ENCODE measurements around the gene NCKAP5.

The NCKAP5 gene

DNA sequence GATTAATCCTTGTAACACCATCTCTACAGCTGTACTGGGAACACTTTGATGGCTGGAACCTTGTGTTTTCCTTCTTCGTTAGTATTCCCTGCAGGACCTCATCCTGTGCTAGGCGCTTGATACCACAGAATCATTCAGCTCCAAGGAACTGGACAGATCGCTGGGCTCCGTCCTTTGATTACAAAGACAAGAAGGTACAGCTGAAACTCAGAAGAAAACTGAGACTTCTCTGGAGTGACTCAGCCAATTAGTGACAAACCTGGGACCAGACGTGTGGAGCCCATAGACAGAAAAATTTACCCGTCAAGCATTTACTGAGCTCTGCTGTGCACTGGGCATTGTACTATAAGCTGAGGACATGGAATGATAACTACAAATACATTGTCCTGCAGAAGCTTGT is 67.3 kb downstream of the NCKAP5 start:
- Histone ChIP-seq H3K18ac (ENCODE audit: low read depth in 1 of 2, low read length in 2 of 2) (no peak overlapping the region), H4K91ac (ENCODE audit: low read length) (no peak overlapping the region), H3K4ac (ENCODE audit: low read depth in 1 of 2, low read length in 2 of 2) (no peak overlapping the region), H2BK120ac (ENCODE audit: low read depth, low read length) (no peak overlapping the region), H2AFZ (ENCODE audit: low read depth, low read length) (no peak overlapping the region), H2BK5ac (ENCODE audit: low read depth, low read length, poor library complexity, severe bottlenecking) (no peak overlapping the region), H3K79me1 (replicated peaks; ENCODE audit: low read length, poor library complexity, severe bottlenecking) (no peaks in the 10 kb centered on the region), H3K4me1 (ENCODE audit: control insufficient read depth, insufficient read depth, low read depth, low read length) (peaks cover 9% of the 10 kb centered on the region), H3K9me3 (ENCODE audit: control insufficient read depth, low read length) (no peaks in the 10 kb centered on the region), H3K4me2 (ENCODE audit: low read length, poor library complexity, severe bottlenecking) (no peak overlapping the region), H3K4me3 (ENCODE audit: insufficient read depth in 1 of 2, low read depth in 1 of 2, low read length in 2 of 2) (no peak overlapping the region), H3K27ac (ENCODE audit: low read length, poor library complexity, severe bottlenecking) (no peak overlapping the region), H2BK15ac (ENCODE audit: low read depth, poor library complexity, severe bottlenecking) (no peak overlapping the region), H3K23ac (ENCODE audit: low read length in 2 of 2) (no peak overlapping the region), H3K27me3 (ENCODE audit: control insufficient read depth in 1 of 2, insufficient read depth in 1 of 2, low read length in 2 of 2) (no peaks in the 10 kb centered on the region), H3K14ac (ENCODE audit: low read length in 2 of 2) (no peak overlapping the region), H2AK5ac (ENCODE audit: low read length, severe bottlenecking) (no peak overlapping the region), H4K8ac (ENCODE audit: low read length) (no peak overlapping the region), H3K9ac (ENCODE audit: low read length) (no peak overlapping the region), H3K36me3 (ENCODE audit: control insufficient read depth in 1 of 2, insufficient read depth in 2 of 2, low read depth in 1 of 2, low read length in 2 of 2) (no peaks in the 10 kb centered on the region), H2BK12ac (ENCODE audit: low read length in 2 of 2) (no peak overlapping the region)
- no peak for DNase-seq
- WGBS = 84% methylated on average over 6 of the region's 6 CpGs

GRCh38 chr2:133498662-133499585 is 69.3 kb downstream of the NCKAP5 start:
- Histone ChIP-seq H2BK120ac (ENCODE audit: low read depth, low read length) (no peak overlapping the region), H2AFZ (ENCODE audit: low read depth, low read length) (no peak overlapping the region), H3K27me3 (ENCODE audit: control insufficient read depth in 1 of 2, insufficient read depth in 1 of 2, low read length in 2 of 2) (no peaks in the 10 kb centered on the region), H2BK15ac (ENCODE audit: low read depth, poor library complexity, severe bottlenecking) (no peak overlapping the region), H3K4ac (ENCODE audit: low read depth in 1 of 2, low read length in 2 of 2) (no peak overlapping the region), H3K14ac (ENCODE audit: low read length in 2 of 2) (no peak overlapping the region), H3K9ac (ENCODE audit: low read length) (no peak overlapping the region), H3K18ac (ENCODE audit: low read depth in 1 of 2, low read length in 2 of 2) (no peak overlapping the region), H2BK5ac (ENCODE audit: low read depth, low read length, poor library complexity, severe bottlenecking) (no peak overlapping the region), H4K91ac (ENCODE audit: low read length) (no peak overlapping the region), H3K79me1 (replicated peaks; ENCODE audit: low read length, poor library complexity, severe bottlenecking) (no peaks in the 10 kb centered on the region), H3K4me3 (ENCODE audit: insufficient read depth in 1 of 2, low read depth in 1 of 2, low read length in 2 of 2) (no peak overlapping the region), H3K9me3 (ENCODE audit: control insufficient read depth, low read length) (no peaks in the 10 kb centered on the region), H3K4me2 (ENCODE audit: low read length, poor library complexity, severe bottlenecking) (no peak overlapping the region), H3K27ac (ENCODE audit: low read length, poor library complexity, severe bottlenecking) (no peak overlapping the region), H2BK12ac (ENCODE audit: low read length in 2 of 2) (no peak overlapping the region), H3K4me1 (ENCODE audit: control insufficient read depth, insufficient read depth, low read depth, low read length) (peaks cover 2% of the 10 kb centered on the region), H4K8ac (ENCODE audit: low read length) (no peak overlapping the region), H3K23ac (ENCODE audit: low read length in 2 of 2) (no peak overlapping the region), H2AK5ac (ENCODE audit: low read length, severe bottlenecking) (no peak overlapping the region), H3K36me3 (ENCODE audit: control insufficient read depth in 1 of 2, insufficient read depth in 2 of 2, low read depth in 1 of 2, low read length in 2 of 2) (no peaks in the 10 kb centered on the region)
- 85% methylated on average over 5 of the region's 8 CpGs for WGBS
- DNase-seq = no peak

DNA sequence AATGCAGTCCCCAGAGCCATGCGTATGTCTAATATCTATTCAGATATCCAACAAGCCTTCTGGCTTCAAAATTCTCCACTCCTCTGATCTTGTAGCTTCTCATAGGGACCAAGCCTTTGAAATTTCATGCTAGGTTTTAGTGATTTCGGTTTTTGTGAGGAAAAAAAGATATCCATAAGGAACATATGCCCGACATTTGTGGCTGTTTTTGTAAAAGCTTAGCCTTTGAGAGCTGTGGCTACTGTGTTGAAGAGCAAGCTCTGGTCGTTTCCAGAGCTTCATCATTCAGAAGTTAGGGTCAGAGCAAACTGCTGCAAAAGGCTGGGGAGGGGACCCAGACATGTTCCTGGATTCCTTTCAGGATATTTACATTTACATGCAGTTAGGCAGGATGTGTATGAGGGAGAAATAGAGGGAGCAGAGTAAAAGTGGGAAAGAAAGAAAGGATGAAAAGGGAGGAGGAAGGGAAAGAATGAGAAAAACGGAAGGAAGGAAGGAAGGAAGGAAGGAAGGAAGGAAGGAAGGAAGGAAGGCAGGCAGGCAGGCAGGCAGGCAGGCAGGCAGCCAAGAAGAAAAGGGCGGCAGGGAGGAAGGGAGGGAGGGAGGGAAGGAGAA is 70.2 kb downstream of the NCKAP5 start:
- Histone ChIP-seq H3K36me3 (ENCODE audit: control insufficient read depth in 1 of 2, insufficient read depth in 2 of 2, low read depth in 1 of 2, low read length in 2 of 2) (no peaks in the 10 kb centered on the region), H4K91ac (ENCODE audit: low read length) (no peak overlapping the region), H3K4me2 (ENCODE audit: low read length, poor library complexity, severe bottlenecking) (no peak overlapping the region), H3K27ac (ENCODE audit: low read length, poor library complexity, severe bottlenecking) (no peak overlapping the region), H2BK120ac (ENCODE audit: low read depth, low read length) (no peak overlapping the region), H3K23ac (ENCODE audit: low read length in 2 of 2) (no peak overlapping the region), H3K9ac (ENCODE audit: low read length) (no peak overlapping the region), H2BK15ac (ENCODE audit: low read depth, poor library complexity, severe bottlenecking) (no peak overlapping the region), H2BK5ac (ENCODE audit: low read depth, low read length, poor library complexity, severe bottlenecking) (no peak overlapping the region), H3K27me3 (ENCODE audit: control insufficient read depth in 1 of 2, insufficient read depth in 1 of 2, low read length in 2 of 2) (no peaks in the 10 kb centered on the region), H2BK12ac (ENCODE audit: low read length in 2 of 2) (no peak overlapping the region), H3K79me1 (replicated peaks; ENCODE audit: low read length, poor library complexity, severe bottlenecking) (no peaks in the 10 kb centered on the region), H3K14ac (ENCODE audit: low read length in 2 of 2) (no peak overlapping the region), H3K4me1 (ENCODE audit: control insufficient read depth, insufficient read depth, low read depth, low read length) (peaks cover 2% of the 10 kb centered on the region), H3K4me3 (ENCODE audit: insufficient read depth in 1 of 2, low read depth in 1 of 2, low read length in 2 of 2) (no peak overlapping the region), H3K9me3 (ENCODE audit: control insufficient read depth, low read length) (no peaks in the 10 kb centered on the region), H3K4ac (ENCODE audit: low read depth in 1 of 2, low read length in 2 of 2) (no peak overlapping the region), H4K8ac (ENCODE audit: low read length) (no peak overlapping the region), H2AK5ac (ENCODE audit: low read length, severe bottlenecking) (no peak overlapping the region), H3K18ac (ENCODE audit: low read depth in 1 of 2, low read length in 2 of 2) (no peak overlapping the region), H2AFZ (ENCODE audit: low read depth, low read length) (no peak overlapping the region)
- no peak for DNase-seq
- WGBS = 59% methylated on average over 6 of the region's 6 CpGs

DNA sequence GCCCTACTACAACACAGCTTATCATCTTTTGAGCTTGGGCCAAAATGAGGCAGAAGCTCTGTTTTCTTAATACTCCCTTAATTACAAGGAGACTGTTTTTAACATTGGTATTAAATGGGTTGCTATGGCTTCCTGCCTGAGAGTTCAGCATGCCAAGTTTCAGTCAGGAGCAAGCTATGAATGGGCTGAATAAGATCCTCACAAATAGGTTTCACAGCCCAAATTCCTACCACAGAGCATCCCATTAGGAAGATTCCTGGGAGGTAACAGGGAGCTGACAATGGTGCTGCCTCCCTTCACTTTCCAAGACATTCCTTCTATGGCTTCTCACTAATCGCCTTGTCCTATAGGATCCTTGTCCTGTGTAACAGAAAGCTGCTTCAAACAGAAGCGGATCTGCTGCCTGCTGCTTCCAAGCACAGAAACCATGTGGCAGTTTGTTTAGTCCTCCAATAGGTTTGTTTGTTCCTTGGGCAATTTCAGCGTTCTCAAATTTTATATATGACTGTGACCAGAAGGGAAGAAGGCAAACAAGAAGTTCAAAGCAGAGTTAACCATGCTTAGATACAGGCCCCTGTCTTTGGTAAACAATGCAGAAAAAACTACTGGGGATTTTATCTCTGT is 70.9 kb downstream of the NCKAP5 start:
- Histone ChIP-seq H3K14ac (ENCODE audit: low read length in 2 of 2) (no peak overlapping the region), H2BK12ac (ENCODE audit: low read length in 2 of 2) (no peak overlapping the region), H3K18ac (ENCODE audit: low read depth in 1 of 2, low read length in 2 of 2) (no peak overlapping the region), H3K4me1 (ENCODE audit: control insufficient read depth, insufficient read depth, low read depth, low read length) (peaks cover 2% of the 10 kb centered on the region), H2BK5ac (ENCODE audit: low read depth, low read length, poor library complexity, severe bottlenecking) (no peak overlapping the region), H2BK120ac (ENCODE audit: low read depth, low read length) (no peak overlapping the region), H2AFZ (ENCODE audit: low read depth, low read length) (no peak overlapping the region), H3K9me3 (ENCODE audit: control insufficient read depth, low read length) (no peaks in the 10 kb centered on the region), H3K36me3 (ENCODE audit: control insufficient read depth in 1 of 2, insufficient read depth in 2 of 2, low read depth in 1 of 2, low read length in 2 of 2) (no peaks in the 10 kb centered on the region), H3K23ac (ENCODE audit: low read length in 2 of 2) (no peak overlapping the region), H3K4me3 (ENCODE audit: insufficient read depth in 1 of 2, low read depth in 1 of 2, low read length in 2 of 2) (no peak overlapping the region), H3K27ac (ENCODE audit: low read length, poor library complexity, severe bottlenecking) (no peak overlapping the region), H3K79me1 (replicated peaks; ENCODE audit: low read length, poor library complexity, severe bottlenecking) (no peaks in the 10 kb centered on the region), H3K9ac (ENCODE audit: low read length) (no peak overlapping the region), H2BK15ac (ENCODE audit: low read depth, poor library complexity, severe bottlenecking) (no peak overlapping the region), H2AK5ac (ENCODE audit: low read length, severe bottlenecking) (no peak overlapping the region), H4K8ac (ENCODE audit: low read length) (no peak overlapping the region), H3K4me2 (ENCODE audit: low read length, poor library complexity, severe bottlenecking) (no peak overlapping the region), H3K4ac (ENCODE audit: low read depth in 1 of 2, low read length in 2 of 2) (no peak overlapping the region), H3K27me3 (ENCODE audit: control insufficient read depth in 1 of 2, insufficient read depth in 1 of 2, low read length in 2 of 2) (no peaks in the 10 kb centered on the region), H4K91ac (ENCODE audit: low read length) (no peak overlapping the region)
- no peak for DNase-seq
- WGBS = 68% methylated on average over 3 of the region's 3 CpGs
